PFSK-1 (cell line): ENCODE measurements around the gene IDUA.

Source experiments
- POLR2AphosphoS5 ChIP-seq: IDR thresholded peaks from 2 replicates; pipeline ENCODE4 v1.6.1; 2012; ENCODE audit warnings: low read depth, mild to moderate bottlenecking, control low read depth, low read length, moderate library complexity
- SIN3A ChIP-seq: IDR thresholded peaks from 2 replicates; pipeline ENCODE4 v1.6.1; 2012; ENCODE audit warnings: mild to moderate bottlenecking, low read length, moderate library complexity, borderline replicate concordance; ENCODE audit not compliant: insufficient read depth
- TAF1 ChIP-seq: IDR thresholded peaks from 2 replicates; pipeline ENCODE4 v1.6.1; 2012; ENCODE audit warnings: low read length, control low read depth, borderline replicate concordance; ENCODE audit not compliant: insufficient read depth
- TF ChIP-seq, protein P1 (sequence below), 2 experiments: IDR thresholded peaks; 2 replicates each; pipeline versions ENCODE4 v1.6.1 to v1.8.0; 2011 to 2012; ENCODE audit warnings: low read depth in 2 of 2, low read length in 2 of 2, control low read depth in 1 of 2, inconsistent platforms in 1 of 2, mild to moderate bottlenecking in 1 of 2, moderate library complexity in 1 of 2; ENCODE audit not compliant: insufficient read depth in 1 of 2

DNA sequence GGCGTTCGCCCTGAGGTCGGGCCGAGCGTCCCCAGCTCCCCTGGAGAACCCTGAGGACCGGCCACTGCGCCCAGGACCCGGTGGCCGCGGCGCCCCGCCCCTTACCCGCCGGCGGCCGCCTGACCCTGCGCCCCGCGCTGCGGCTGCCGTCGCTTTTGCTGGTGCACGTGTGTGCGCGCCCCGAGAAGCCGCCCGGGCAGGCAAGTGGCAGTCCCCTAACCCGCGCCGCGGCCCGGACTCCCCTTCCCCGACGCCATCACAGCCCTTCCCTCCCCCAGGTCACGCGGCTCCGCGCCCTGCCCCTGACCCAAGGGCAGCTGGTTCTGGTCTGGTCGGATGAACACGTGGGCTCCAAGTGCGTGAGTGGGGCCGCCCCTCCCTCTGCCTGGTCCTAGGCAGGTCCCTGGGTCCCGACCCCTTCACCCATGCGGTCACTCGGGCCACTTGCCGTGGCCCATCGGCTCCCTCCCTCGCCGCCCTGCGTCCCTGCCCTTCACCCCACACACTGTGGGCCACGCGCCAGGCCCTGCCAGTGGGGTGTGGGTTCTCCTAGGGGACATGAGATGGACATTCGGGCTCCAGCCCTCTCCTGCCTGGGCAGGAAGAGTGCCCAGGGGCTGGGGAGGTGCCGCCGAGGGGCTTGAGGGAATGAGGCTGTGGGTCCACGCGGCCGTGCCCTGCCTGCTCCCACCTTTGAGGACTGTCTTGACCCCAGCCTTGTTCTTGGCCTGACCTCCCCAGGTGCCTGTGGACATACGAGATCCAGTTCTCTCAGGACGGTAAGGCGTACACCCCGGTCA lies 16.6 kb downstream of the IDUA start:
- TF ChIP-seq POLR2AphosphoS5 (no peak), TAF1 (no peak), SIN3A (no peak)
- TF ChIP-seq, protein P1, sequence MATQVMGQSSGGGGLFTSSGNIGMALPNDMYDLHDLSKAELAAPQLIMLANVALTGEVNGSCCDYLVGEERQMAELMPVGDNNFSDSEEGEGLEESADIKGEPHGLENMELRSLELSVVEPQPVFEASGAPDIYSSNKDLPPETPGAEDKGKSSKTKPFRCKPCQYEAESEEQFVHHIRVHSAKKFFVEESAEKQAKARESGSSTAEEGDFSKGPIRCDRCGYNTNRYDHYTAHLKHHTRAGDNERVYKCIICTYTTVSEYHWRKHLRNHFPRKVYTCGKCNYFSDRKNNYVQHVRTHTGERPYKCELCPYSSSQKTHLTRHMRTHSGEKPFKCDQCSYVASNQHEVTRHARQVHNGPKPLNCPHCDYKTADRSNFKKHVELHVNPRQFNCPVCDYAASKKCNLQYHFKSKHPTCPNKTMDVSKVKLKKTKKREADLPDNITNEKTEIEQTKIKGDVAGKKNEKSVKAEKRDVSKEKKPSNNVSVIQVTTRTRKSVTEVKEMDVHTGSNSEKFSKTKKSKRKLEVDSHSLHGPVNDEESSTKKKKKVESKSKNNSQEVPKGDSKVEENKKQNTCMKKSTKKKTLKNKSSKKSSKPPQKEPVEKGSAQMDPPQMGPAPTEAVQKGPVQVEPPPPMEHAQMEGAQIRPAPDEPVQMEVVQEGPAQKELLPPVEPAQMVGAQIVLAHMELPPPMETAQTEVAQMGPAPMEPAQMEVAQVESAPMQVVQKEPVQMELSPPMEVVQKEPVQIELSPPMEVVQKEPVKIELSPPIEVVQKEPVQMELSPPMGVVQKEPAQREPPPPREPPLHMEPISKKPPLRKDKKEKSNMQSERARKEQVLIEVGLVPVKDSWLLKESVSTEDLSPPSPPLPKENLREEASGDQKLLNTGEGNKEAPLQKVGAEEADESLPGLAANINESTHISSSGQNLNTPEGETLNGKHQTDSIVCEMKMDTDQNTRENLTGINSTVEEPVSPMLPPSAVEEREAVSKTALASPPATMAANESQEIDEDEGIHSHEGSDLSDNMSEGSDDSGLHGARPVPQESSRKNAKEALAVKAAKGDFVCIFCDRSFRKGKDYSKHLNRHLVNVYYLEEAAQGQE (IDR thresholded peaks at IDR 0.05; ENCODE audit: insufficient read depth in 1 of 2, low read depth in 2 of 2, low read length in 2 of 2): no peak
